Neural progenitor cell (in vitro differentiated cells): ENCODE results near the gene ACTR5. TPM values are rescaled to one million over a fixed set of nuclear protein-coding genes. Genes with fewer than 3 reads are reported as not detected.

Experiments
- DNase-seq: peaks from one replicate; pipeline ENCODE4 v3.0.0-alpha.2; 2016; ENCODE audit warnings: low spot score
- H2AFZ ChIP-seq: fragments of 200-600 bp; sonication (generic); replicated peaks from 2 replicates; pipeline ENCODE4 v1.6.1; 2016; ENCODE audit warnings: antibody characterized with exemption
- H3F3A ChIP-seq: fragments of 200-600 bp; sonication (generic); 2 replicates; pipeline ENCODE4 v1.6.1; 2016; ENCODE audit warnings: antibody characterized with exemption, low read depth
- H3K27ac ChIP-seq: fragments of 200-600 bp; sonication (generic); 2 replicates; pipeline ENCODE4 v1.5.1; 2016; ENCODE audit warnings: mild to moderate bottlenecking
- H3K27me3 ChIP-seq: fragments of 200-600 bp; sonication (generic); 2 replicates; pipeline ENCODE4 v1.6.1; 2016; ENCODE audit warnings: mild to moderate bottlenecking, moderate library complexity
- H3K36me3 ChIP-seq: fragments of 200-600 bp; sonication (generic); 2 replicates; pipeline ENCODE4 v1.5.1; 2016
- H3K4me1 ChIP-seq: fragments of 200-600 bp; sonication (generic); 2 replicates; pipeline ENCODE4 v1.6.1; 2016; ENCODE audit warnings: mixed run types
- H3K4me2 ChIP-seq: fragments of 200-600 bp; sonication (generic); 2 replicates; pipeline ENCODE4 v1.6.1; 2016
- H3K4me3 ChIP-seq: fragments of 200-600 bp; sonication (generic); 2 replicates; pipeline ENCODE4 v1.5.1; 2016
- H3K79me2 ChIP-seq: fragments of 200-600 bp; sonication (generic); 2 replicates; pipeline ENCODE4 v1.6.1; 2016; ENCODE audit warnings: low read depth
- H3K9ac ChIP-seq: fragments of 200-600 bp; sonication (generic); 2 replicates; pipeline ENCODE4 v1.6.1; 2016
- H3K9me3 ChIP-seq: fragments of 200-600 bp; sonication (generic); 2 replicates; pipeline ENCODE4 v1.5.1; 2016; ENCODE audit warnings: low read depth
- H4K20me1 ChIP-seq: fragments of 200-600 bp; sonication (generic); 2 replicates; pipeline ENCODE4 v1.6.1; 2016; ENCODE audit warnings: low read depth
- H3K27ac Mint-ChIP-seq: 3 replicates; pipeline ENCODE4 v1.8.0; 2021; ENCODE audit warnings: mixed read lengths
- H3K27me3 Mint-ChIP-seq: 2 replicates; pipeline ENCODE4 v1.8.0; 2022; ENCODE audit warnings: low read depth, mild to moderate bottlenecking, inconsistent platforms, moderate library complexity, mixed read lengths; ENCODE audit not compliant: insufficient read depth
- H3K36me3 Mint-ChIP-seq: 3 replicates; pipeline ENCODE4 v1.8.0; 2021; ENCODE audit warnings: mixed read lengths
- H3K4me1 Mint-ChIP-seq: 3 replicates; pipeline ENCODE4 v1.8.0; 2021; ENCODE audit warnings: mixed read lengths
- H3K4me3 Mint-ChIP-seq: 3 replicates; pipeline ENCODE4 v1.8.0; 2021; ENCODE audit warnings: mild to moderate bottlenecking, moderate library complexity, mixed read lengths
- H3K9me3 Mint-ChIP-seq: 3 replicates; pipeline ENCODE4 v1.8.0; 2020; ENCODE audit warnings: mixed read lengths
- EZH2 ChIP-seq: fragments of 200-600 bp; sonication (generic); IDR thresholded peaks from 2 replicates; pipeline ENCODE4 v1.6.1; 2017; ENCODE audit warnings: antibody characterized with exemption, mild to moderate bottlenecking, moderate library complexity
- EZH2phosphoT487 ChIP-seq: fragments of 200-600 bp; sonication (generic); IDR thresholded peaks from 2 replicates; pipeline ENCODE4 v1.6.1; 2017; ENCODE audit warnings: antibody characterized with exemption
- total RNA-seq: library from RNA; depleted of rRNA; stranded (reverse); fragments of >200 nt; gene quantifications from 2 replicates; pipeline ENCODE4 v1.2.3, GENCODE V29; 2015; ENCODE audit warnings: low replicate concordance
- TF ChIP-seq, protein P1 (sequence below): fragments of 200-600 bp; sonication (generic); IDR thresholded peaks from 2 replicates; pipeline ENCODE4 v1.5.1; 2017; ENCODE audit warnings: antibody characterized with exemption, mild to moderate bottlenecking

ACTR5 gene
- total RNA-seq, 1 donor from 2014 or later, result 9.2 TPM

DNA sequence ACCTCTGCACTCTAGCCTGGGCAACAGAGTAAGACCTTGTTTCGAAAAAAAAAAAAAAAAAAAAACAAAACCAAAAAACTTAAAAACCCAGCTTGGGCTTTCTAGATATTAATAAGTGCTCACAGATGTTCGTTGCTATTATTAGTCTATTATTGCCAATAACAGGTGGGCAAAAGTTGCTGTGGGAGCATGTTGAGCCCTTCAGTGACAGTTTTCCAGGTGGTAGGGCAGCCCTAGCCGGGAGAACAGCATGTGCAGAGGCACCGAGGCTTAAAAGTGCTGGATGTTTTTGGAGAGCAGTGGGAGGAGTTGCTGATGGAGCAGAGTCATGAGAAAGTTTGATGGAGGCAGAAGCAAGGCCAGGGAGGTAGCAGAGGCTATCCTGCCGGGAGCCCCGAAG, 61.7 kb downstream of the ACTR5 start:
- Mint-ChIP-seq H3K27ac (no peak overlapping the region), H3K9me3 (peaks cover 2% of the 10 kb centered on the region), H3K36me3 (no peaks in the 10 kb centered on the region), H3K4me3 (no peak overlapping the region), H3K27me3 (peaks cover 13% of the 10 kb centered on the region), H3K4me1 (peaks cover 27% of the 10 kb centered on the region)
- Histone ChIP-seq H3K4me2 (no peak overlapping the region), H2AFZ (no peak overlapping the region), H3K4me1 (peaks cover 18% of the 10 kb centered on the region), H3K4me3 (no peak overlapping the region), H4K20me1 (peaks cover 31% of the 10 kb centered on the region), H3F3A (peaks cover 24% of the 10 kb centered on the region), H3K9ac (no peak overlapping the region), H3K36me3 (no peaks in the 10 kb centered on the region), H3K9me3 (no peaks in the 10 kb centered on the region), H3K27ac (no peak overlapping the region), H3K79me2 (no peaks in the 10 kb centered on the region), H3K27me3 (peaks cover 71% of the 10 kb centered on the region)
- TF ChIP-seq EZH2phosphoT487 (no peak), EZH2 (no peak)
- TF ChIP-seq, protein P1, sequence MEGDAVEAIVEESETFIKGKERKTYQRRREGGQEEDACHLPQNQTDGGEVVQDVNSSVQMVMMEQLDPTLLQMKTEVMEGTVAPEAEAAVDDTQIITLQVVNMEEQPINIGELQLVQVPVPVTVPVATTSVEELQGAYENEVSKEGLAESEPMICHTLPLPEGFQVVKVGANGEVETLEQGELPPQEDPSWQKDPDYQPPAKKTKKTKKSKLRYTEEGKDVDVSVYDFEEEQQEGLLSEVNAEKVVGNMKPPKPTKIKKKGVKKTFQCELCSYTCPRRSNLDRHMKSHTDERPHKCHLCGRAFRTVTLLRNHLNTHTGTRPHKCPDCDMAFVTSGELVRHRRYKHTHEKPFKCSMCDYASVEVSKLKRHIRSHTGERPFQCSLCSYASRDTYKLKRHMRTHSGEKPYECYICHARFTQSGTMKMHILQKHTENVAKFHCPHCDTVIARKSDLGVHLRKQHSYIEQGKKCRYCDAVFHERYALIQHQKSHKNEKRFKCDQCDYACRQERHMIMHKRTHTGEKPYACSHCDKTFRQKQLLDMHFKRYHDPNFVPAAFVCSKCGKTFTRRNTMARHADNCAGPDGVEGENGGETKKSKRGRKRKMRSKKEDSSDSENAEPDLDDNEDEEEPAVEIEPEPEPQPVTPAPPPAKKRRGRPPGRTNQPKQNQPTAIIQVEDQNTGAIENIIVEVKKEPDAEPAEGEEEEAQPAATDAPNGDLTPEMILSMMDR, result no peak
- DNase-seq, result no peak

DNA sequence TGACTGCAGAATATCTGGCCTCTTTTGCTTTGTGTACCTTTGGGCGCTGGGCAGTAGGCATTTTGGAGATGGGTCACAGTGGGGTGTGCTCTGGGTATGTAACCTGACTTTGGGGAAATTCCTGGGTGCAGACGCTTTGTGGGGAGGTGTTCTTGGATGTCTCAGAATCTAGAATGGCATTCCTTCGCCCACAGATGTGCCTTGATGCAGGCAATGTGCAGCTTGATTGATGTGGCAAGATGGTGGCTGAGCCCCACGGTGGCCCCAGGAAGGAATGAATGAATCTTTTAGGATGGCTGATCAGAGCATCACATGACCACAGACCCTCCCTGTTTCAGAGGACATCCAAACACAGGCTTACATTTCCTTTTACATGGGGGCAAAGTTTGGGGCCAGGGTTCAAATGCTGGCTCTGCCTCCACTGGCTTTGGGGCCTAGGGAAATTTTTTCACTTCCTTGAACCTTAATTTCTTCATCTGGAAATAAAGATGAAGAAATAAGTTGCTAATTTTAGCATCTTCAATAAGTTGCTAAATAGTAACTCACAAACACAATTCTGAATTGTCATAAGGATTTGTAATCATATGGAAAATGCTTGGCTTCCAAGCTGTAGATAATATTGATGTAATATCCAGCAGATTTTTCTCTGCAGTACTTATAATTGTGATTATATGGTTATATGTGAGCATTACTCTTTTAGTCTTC, 62.8 kb downstream of the ACTR5 start:
- peaks cover 14% of the 10 kb centered on the region for H3K4me1 ChIP-seq
- H4K20me1 ChIP-seq, result peaks cover 28% of the 10 kb centered on the region
- peaks cover 66% of the 10 kb centered on the region for H3K27me3 ChIP-seq
- Mint-ChIP-seq H3K36me3 (no peaks in the 10 kb centered on the region), H3K9me3 (peaks cover 2% of the 10 kb centered on the region), H3K4me3 (no peak overlapping the region), H3K27ac (no peak overlapping the region), H3K4me1 (peaks cover 24% of the 10 kb centered on the region), H3K27me3 (peaks cover 10% of the 10 kb centered on the region)
- H3F3A ChIP-seq, result peaks cover 13% of the 10 kb centered on the region
- H3K36me3 ChIP-seq, result no peaks in the 10 kb centered on the region
- H3K9ac ChIP-seq, result no peak overlapping the region
- TF ChIP-seq, protein P1, result no peak
- TF ChIP-seq EZH2 (no peak), EZH2phosphoT487 (no peak)
- no peak for DNase-seq
- H3K4me2 ChIP-seq, result no peak overlapping the region
- no peaks in the 10 kb centered on the region for H3K79me2 ChIP-seq
- H2AFZ ChIP-seq, result no peak overlapping the region
- no peak overlapping the region for H3K27ac ChIP-seq
- no peak overlapping the region for H3K4me3 ChIP-seq
- no peaks in the 10 kb centered on the region for H3K9me3 ChIP-seq

- H3K9me3 Mint-ChIP-seq, result peaks cover 2% of the 10 kb centered on the region
- Histone ChIP-seq H3K79me2 (no peaks in the 10 kb centered on the region), H4K20me1 (peaks cover 28% of the 10 kb centered on the region), H3K4me1 (peaks cover 14% of the 10 kb centered on the region), H3K36me3 (no peaks in the 10 kb centered on the region), H3F3A (peaks cover 13% of the 10 kb centered on the region), H2AFZ (no peak overlapping the region), H3K9me3 (no peaks in the 10 kb centered on the region), H3K9ac (no peak overlapping the region), H3K27me3 (peaks cover 59% of the 10 kb centered on the region), H3K4me2 (no peak overlapping the region), H3K27ac (no peak overlapping the region), H3K4me3 (no peak overlapping the region)
- no peaks in the 10 kb centered on the region for H3K36me3 Mint-ChIP-seq
- H3K27me3 Mint-ChIP-seq, result peaks cover 10% of the 10 kb centered on the region
- peaks cover 24% of the 10 kb centered on the region for H3K4me1 Mint-ChIP-seq
- DNase-seq, result no peak
- TF ChIP-seq EZH2phosphoT487 (no peak), EZH2 (no peak)
- TF ChIP-seq, protein P1, result no peak
- peak overlapping the region; percentile 60 for H3K4me3 Mint-ChIP-seq
- no peak overlapping the region for H3K27ac Mint-ChIP-seq
Observed at GRCh38 chr20:38811769-38812168, 63.5 kb downstream of the ACTR5 start.
